Panc1 (cell line): ENCODE data around the gene OMG. TPM values are rescaled to one million over a fixed set of nuclear protein-coding genes. Genes with fewer than 3 reads are reported as not detected.

Experiments used
- ATAC-seq: fragments of 200-7000 bp; cut with Tn5 transposase; 2 replicates; pipeline ENCODE4 v1.9.1; 2020; ENCODE audit warnings: mild to moderate bottlenecking, moderate library complexity
- BruUV-seq: library from RNA; stranded (reverse); fragments of 400-500 nt; replicated peaks from 2 replicates; lab custom pipeline; 2021; lab: Mats Ljungman, UMichigan
- CTCF ChIA-PET: fragments of 300-600 bp; sonication (Branson Sonifier 250); formaldehyde crosslinking; loops from one replicate; lab custom pipeline; 2022; ENCODE audit warnings: antibody characterized with exemption; lab: Charles Lee
- POLR2A ChIA-PET: fragments of 300-600 bp; sonication (Branson Sonifier 250); formaldehyde crosslinking; loops from one replicate; lab custom pipeline; 2022; ENCODE audit warnings: antibody characterized with exemption; lab: Charles Lee
- DNase-seq: peaks from one replicate; pipeline ENCODE4 v3.0.0-alpha.2; 2010; ENCODE audit warnings: low read depth, low spot score
- H3K27ac ChIP-seq: 2 replicates; pipeline ENCODE4 v1.5.1; 2011; ENCODE audit warnings: mild to moderate bottlenecking, low read length, inconsistent platforms
- H3K27me3 ChIP-seq: fragments of 200-500 bp; sonication (Bioruptor generic); 2 replicates; pipeline ENCODE4 v1.6.0; 2014; ENCODE audit warnings: low read length, inconsistent platforms; ENCODE audit not compliant: control insufficient read depth, insufficient read depth
- H3K36me3 ChIP-seq: fragments of 200-500 bp; sonication (Bioruptor generic); 2 replicates; pipeline ENCODE4 v1.5.1; 2014; ENCODE audit warnings: inconsistent platforms, mild to moderate bottlenecking, low read length, moderate library complexity; ENCODE audit not compliant: control insufficient read depth, insufficient read depth
- H3K4me1 ChIP-seq: 2 replicates; pipeline ENCODE4 v1.5.1; 2011; ENCODE audit warnings: inconsistent platforms, mild to moderate bottlenecking, low read length, moderate library complexity; ENCODE audit not compliant: control insufficient read depth, insufficient read depth
- H3K4me3 ChIP-seq, 2 experiments: 2 replicates each; pipeline ENCODE4 v1.5.1; 2011 to 2012; ENCODE audit warnings: low read depth in 2 of 2, low read length in 2 of 2, mild to moderate bottlenecking in 2 of 2, inconsistent platforms in 1 of 2, moderate library complexity in 1 of 2
- H3K9me3 ChIP-seq: fragments of 200-500 bp; sonication (Bioruptor generic); 2 replicates; pipeline ENCODE4 v1.5.1; 2014; ENCODE audit warnings: low read depth, mild to moderate bottlenecking, inconsistent platforms, low read length, moderate library complexity; ENCODE audit not compliant: control insufficient read depth, insufficient read depth
- POLR2AphosphoS5 ChIP-seq: IDR thresholded peaks from 2 replicates; pipeline ENCODE4 v1.6.1; 2012; ENCODE audit warnings: mild to moderate bottlenecking, low read depth, low read length, moderate library complexity
- SIN3A ChIP-seq: IDR thresholded peaks from 2 replicates; pipeline ENCODE4 v1.6.1; 2012; ENCODE audit warnings: low read depth, mild to moderate bottlenecking, low read length, moderate library complexity, borderline replicate concordance; ENCODE audit not compliant: insufficient read depth
- TCF7L2 ChIP-seq: IDR thresholded peaks from 2 replicates; pipeline ENCODE4 v1.6.1; 2011; ENCODE audit warnings: mild to moderate bottlenecking, low read depth, low read length, inconsistent platforms
- in situ Hi-C: cut with HindIII; loops from 2 replicates; pipeline ENCODE4 v1.10.0; 2016; ENCODE audit warnings: low sequenced_read_pairs, low pct_unique_long_range_greater_than_20kb
- intact Hi-C: fragments of 100-400 bp; cut with micrococcal nuclease; formaldehyde crosslinking; loops from one replicate; pipeline ENCODE4 v1.10.0; 2022; ENCODE audit not compliant: unreplicated experiment
- total RNA-seq: library from RNA; stranded (reverse); gene quantifications from one replicate; pipeline ENCODE4 v1.2.1, GENCODE V29; 2021; ENCODE audit not compliant: unreplicated experiment
- TF ChIP-seq, protein P1 (sequence below), 2 experiments: IDR thresholded peaks; 2 replicates each; pipeline ENCODE4 v1.6.1; 2011 to 2012; ENCODE audit warnings: low read depth in 2 of 2, control low read depth in 1 of 2, low read length in 1 of 2, mild to moderate bottlenecking in 1 of 2, moderate library complexity in 1 of 2; ENCODE audit not compliant: insufficient read depth in 1 of 2
- TF ChIP-seq, protein P2 (sequence below): fragments of 450-650 bp; IDR thresholded peaks from 2 replicates; pipeline ENCODE4 v1.5.1; 2017; ENCODE audit warnings: mild to moderate bottlenecking

The OMG gene
- total RNA-seq, 1 experiment from 2014 or later, result not detected

DNA sequence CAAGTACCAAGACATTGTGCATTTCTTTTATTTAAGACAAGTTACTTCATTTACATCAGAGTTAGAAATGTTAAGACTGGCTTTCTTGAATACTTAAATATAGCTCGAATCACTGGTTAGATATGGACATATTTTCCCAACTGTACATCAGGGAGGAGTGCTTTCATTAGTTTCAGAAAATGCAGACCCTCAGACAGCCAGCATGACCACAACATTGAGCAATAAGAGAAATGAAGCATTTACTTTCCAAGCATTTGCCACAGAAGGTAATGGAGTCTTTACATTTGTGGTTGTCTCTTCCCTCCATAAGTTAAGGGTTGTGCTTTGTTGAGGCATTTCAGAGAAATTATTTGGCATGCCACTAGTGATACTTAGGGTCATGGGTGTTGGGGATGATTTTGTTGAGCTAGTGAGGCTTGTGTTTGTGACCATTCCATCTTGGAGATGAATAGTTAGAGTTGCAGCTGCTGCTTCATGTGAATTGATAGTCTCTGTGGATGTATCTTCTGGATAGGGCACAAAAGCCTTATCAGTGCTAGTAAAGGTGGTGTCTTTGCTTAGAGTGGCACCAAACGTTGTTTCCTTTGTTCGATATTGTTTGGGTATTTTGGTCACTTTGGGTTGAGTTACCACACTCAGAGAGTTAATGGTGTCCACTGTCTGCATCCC is 2.1 kb downstream of the OMG start:
- CTCF ChIA-PET, result interaction anchor here (0.5 kb wide), 1 partner anchor 309 kb away, joined by 3 read pairs; no protein-coding TSS in a partner anchor
- Histone ChIP-seq H3K9me3 (no peaks in the 10 kb centered on the region), H3K36me3 (no peaks in the 10 kb centered on the region; the same call in 1 of the 2 replicates), H3K27me3 (no peaks in the 10 kb centered on the region), H3K27ac (no peak overlapping the region), H3K4me1 (no peaks in the 10 kb centered on the region), H3K4me3 (no peak overlapping the region)
- ATAC-seq, result no peak
- no peak for TF ChIP-seq TCF7L2
- TF ChIP-seq POLR2AphosphoS5, result no peak
- TF ChIP-seq, protein P1, sequence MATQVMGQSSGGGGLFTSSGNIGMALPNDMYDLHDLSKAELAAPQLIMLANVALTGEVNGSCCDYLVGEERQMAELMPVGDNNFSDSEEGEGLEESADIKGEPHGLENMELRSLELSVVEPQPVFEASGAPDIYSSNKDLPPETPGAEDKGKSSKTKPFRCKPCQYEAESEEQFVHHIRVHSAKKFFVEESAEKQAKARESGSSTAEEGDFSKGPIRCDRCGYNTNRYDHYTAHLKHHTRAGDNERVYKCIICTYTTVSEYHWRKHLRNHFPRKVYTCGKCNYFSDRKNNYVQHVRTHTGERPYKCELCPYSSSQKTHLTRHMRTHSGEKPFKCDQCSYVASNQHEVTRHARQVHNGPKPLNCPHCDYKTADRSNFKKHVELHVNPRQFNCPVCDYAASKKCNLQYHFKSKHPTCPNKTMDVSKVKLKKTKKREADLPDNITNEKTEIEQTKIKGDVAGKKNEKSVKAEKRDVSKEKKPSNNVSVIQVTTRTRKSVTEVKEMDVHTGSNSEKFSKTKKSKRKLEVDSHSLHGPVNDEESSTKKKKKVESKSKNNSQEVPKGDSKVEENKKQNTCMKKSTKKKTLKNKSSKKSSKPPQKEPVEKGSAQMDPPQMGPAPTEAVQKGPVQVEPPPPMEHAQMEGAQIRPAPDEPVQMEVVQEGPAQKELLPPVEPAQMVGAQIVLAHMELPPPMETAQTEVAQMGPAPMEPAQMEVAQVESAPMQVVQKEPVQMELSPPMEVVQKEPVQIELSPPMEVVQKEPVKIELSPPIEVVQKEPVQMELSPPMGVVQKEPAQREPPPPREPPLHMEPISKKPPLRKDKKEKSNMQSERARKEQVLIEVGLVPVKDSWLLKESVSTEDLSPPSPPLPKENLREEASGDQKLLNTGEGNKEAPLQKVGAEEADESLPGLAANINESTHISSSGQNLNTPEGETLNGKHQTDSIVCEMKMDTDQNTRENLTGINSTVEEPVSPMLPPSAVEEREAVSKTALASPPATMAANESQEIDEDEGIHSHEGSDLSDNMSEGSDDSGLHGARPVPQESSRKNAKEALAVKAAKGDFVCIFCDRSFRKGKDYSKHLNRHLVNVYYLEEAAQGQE (IDR thresholded peaks at IDR 0.05; ENCODE audit: insufficient read depth in 1 of 2, low read depth in 2 of 2, low read length in 1 of 2), result no peak
- TF ChIP-seq SIN3A, result no peak
- TF ChIP-seq, protein P2, sequence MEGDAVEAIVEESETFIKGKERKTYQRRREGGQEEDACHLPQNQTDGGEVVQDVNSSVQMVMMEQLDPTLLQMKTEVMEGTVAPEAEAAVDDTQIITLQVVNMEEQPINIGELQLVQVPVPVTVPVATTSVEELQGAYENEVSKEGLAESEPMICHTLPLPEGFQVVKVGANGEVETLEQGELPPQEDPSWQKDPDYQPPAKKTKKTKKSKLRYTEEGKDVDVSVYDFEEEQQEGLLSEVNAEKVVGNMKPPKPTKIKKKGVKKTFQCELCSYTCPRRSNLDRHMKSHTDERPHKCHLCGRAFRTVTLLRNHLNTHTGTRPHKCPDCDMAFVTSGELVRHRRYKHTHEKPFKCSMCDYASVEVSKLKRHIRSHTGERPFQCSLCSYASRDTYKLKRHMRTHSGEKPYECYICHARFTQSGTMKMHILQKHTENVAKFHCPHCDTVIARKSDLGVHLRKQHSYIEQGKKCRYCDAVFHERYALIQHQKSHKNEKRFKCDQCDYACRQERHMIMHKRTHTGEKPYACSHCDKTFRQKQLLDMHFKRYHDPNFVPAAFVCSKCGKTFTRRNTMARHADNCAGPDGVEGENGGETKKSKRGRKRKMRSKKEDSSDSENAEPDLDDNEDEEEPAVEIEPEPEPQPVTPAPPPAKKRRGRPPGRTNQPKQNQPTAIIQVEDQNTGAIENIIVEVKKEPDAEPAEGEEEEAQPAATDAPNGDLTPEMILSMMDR, result no peak
- POLR2A ChIA-PET, result interaction anchor here (0.7 kb wide), 1 partner anchor 286 kb away, joined by 3 read pairs; no protein-coding TSS in a partner anchor
- intact Hi-C loops, result no loop called here
- no TSS peak for BruUV-seq
- in situ Hi-C loops, result no loop called here
- no peak for DNase-seq

DNA sequence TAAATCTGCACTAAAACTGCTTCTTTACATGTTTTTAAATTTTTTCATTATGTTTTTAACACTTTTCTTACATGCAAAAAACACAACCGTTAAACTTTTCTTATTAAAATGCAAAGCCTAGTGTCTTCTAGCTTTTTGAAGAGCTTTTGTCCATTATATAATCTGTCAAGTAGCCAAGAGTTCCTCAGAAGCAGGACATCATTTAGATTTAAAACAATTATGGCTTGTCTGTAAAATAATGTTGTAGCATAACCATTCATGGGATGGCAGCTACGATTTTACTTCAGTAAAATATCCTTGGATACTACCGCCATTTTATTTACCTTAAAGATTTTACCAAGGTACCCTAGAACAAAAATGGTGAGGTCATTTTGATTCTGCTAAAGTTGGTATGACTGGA is 2.8 kb downstream of the OMG start:
- Histone ChIP-seq H3K4me1 (no peaks in the 10 kb centered on the region), H3K4me3 (no peak overlapping the region), H3K27ac (no peak overlapping the region), H3K27me3 (no peaks in the 10 kb centered on the region), H3K36me3 (no peaks in the 10 kb centered on the region; the same call in 1 of the 2 replicates), H3K9me3 (no peaks in the 10 kb centered on the region)
- in situ Hi-C loops (no loop called here), intact Hi-C loops (no loop called here)
- ChIA-PET CTCF (interaction anchor here (0.5 kb wide), 1 partner anchor 308 kb away, joined by 3 read pairs; no protein-coding TSS in a partner anchor), POLR2A (no interaction called here)
- DNase-seq, result no peak
- no peak for ATAC-seq
- BruUV-seq, result no TSS peak
- TF ChIP-seq, protein P1 (IDR thresholded peaks at IDR 0.05; ENCODE audit: insufficient read depth in 1 of 2, low read depth in 2 of 2, low read length in 1 of 2), result no peak
- TF ChIP-seq, protein P2, result no peak
- TF ChIP-seq TCF7L2 (no peak), SIN3A (no peak), POLR2AphosphoS5 (no peak)
